ENCODE measurements around the gene CNTNAP2. TPM values are rescaled to one million over a fixed set of nuclear protein-coding genes. Genes with fewer than 3 reads are reported as not detected.

The CNTNAP2 gene
- total and polyA plus RNA-seq, 2 of the 13 experiments (the other 11 are each of a cell fraction or from before 2014, with no cell fraction given) = 0.40 to 0.42 TPM

DNA sequence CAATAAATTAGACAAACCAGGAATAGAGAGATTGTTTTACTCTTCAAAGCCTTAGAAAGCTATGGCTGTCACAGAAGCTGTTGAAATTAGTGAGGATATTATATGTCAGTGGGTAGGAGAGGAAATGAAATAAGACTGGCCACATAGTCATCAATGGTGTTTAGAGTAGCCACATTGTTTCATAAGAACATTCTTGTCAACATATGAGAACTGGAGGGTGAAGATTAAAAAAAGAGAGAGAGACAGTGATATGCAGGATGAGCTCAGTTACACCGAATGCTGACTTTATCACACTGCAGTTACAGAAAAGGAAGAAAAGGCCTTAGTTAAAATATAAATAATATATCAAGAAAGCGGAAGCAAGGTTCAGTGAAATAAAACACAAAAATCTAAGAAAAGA, 412.0 kb downstream of the CNTNAP2 start:
- BruUV-seq (replicated peaks) = no TSS peak
- peaks cover 70% of the 10 kb centered on the region for H3K9me3 ChIP-seq (ENCODE audit: low read length)
- WGBS (ENCODE audit: low lambda C conversion rate) = 20% methylated on average over 2 of the region's 2 CpGs
- H3K4me3 ChIP-seq (replicated peaks in 1 of 3; ENCODE audit: insufficient read depth in 1 of 3, low read depth in 2 of 3, low read length in 3 of 3) = no peak overlapping the region
- DNase-seq (ENCODE audit: low spot score) (no peak), ATAC-seq (no peak), FAIRE-seq (no peak)
- H3K79me2 ChIP-seq (ENCODE audit: insufficient read depth, low read length) = no peaks in the 10 kb centered on the region
- CTCF ChIA-PET (ENCODE audit: low intra/inter-chr PET ratio, low total read pairs) = no interaction called here
- TF ChIP-seq SMARCE1 (IDR thresholded peaks at IDR 0.05; ENCODE audit: borderline replicate concordance) = no peak
- no peak for TF ChIP-seq NFE2 (CRISPR knock-in tag; IDR thresholded peaks at IDR 0.05)
- no peak for TF ChIP-seq THYN1 (CRISPR knock-in tag; IDR thresholded peaks at IDR 0.05; ENCODE audit: borderline replicate concordance, low read depth)
- TF ChIP-seq HOXA7 (CRISPR knock-in tag; IDR thresholded peaks at IDR 0.05) = no peak
- TF ChIP-seq NR3C1 (CRISPR knock-in tag; IDR thresholded peaks at IDR 0.05) = no peak
- TF ChIP-seq, protein P1, sequence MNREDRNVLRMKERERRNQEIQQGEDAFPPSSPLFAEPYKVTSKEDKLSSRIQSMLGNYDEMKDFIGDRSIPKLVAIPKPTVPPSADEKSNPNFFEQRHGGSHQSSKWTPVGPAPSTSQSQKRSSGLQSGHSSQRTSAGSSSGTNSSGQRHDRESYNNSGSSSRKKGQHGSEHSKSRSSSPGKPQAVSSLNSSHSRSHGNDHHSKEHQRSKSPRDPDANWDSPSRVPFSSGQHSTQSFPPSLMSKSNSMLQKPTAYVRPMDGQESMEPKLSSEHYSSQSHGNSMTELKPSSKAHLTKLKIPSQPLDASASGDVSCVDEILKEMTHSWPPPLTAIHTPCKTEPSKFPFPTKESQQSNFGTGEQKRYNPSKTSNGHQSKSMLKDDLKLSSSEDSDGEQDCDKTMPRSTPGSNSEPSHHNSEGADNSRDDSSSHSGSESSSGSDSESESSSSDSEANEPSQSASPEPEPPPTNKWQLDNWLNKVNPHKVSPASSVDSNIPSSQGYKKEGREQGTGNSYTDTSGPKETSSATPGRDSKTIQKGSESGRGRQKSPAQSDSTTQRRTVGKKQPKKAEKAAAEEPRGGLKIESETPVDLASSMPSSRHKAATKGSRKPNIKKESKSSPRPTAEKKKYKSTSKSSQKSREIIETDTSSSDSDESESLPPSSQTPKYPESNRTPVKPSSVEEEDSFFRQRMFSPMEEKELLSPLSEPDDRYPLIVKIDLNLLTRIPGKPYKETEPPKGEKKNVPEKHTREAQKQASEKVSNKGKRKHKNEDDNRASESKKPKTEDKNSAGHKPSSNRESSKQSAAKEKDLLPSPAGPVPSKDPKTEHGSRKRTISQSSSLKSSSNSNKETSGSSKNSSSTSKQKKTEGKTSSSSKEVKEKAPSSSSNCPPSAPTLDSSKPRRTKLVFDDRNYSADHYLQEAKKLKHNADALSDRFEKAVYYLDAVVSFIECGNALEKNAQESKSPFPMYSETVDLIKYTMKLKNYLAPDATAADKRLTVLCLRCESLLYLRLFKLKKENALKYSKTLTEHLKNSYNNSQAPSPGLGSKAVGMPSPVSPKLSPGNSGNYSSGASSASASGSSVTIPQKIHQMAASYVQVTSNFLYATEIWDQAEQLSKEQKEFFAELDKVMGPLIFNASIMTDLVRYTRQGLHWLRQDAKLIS (CRISPR knock-in tag; IDR thresholded peaks at IDR 0.05) = no peak
- no peak for TF ChIP-seq ZNF253 (CRISPR knock-in tag; IDR thresholded peaks at IDR 0.05; ENCODE audit: borderline replicate concordance)
- TF ChIP-seq ZNF383 (CRISPR knock-in tag; IDR thresholded peaks at IDR 0.05; ENCODE audit: borderline replicate concordance) = no peak
- TF ChIP-seq, protein P2, sequence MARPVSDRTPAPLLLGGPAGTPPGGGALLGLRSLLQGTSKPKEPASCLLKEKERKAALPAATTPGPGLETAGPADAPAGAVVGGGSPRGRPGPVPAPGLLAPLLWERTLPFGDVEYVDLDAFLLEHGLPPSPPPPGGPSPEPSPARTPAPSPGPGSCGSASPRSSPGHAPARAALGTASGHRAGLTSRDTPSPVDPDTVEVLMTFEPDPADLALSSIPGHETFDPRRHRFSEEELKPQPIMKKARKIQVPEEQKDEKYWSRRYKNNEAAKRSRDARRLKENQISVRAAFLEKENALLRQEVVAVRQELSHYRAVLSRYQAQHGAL (CRISPR knock-in tag; IDR thresholded peaks at IDR 0.05; ENCODE audit: not compliant biosample characterization) = no peak
- TF ChIP-seq HCFC1 (IDR thresholded peaks at IDR 0.05; ENCODE audit: low read depth, low read length) = no peak
- TF ChIP-seq, protein P3, sequence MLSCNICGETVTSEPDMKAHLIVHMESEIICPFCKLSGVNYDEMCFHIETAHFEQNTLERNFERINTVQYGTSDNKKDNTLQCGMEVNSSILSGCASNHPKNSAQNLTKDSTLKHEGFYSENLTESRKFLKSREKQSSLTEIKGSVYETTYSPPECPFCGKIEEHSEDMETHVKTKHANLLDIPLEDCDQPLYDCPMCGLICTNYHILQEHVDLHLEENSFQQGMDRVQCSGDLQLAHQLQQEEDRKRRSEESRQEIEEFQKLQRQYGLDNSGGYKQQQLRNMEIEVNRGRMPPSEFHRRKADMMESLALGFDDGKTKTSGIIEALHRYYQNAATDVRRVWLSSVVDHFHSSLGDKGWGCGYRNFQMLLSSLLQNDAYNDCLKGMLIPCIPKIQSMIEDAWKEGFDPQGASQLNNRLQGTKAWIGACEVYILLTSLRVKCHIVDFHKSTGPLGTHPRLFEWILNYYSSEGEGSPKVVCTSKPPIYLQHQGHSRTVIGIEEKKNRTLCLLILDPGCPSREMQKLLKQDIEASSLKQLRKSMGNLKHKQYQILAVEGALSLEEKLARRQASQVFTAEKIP (CRISPR knock-in tag; IDR thresholded peaks at IDR 0.05; ENCODE audit: borderline replicate concordance) = no peak
- TF ChIP-seq ZBTB7B (CRISPR knock-in tag; IDR thresholded peaks at IDR 0.05) = no peak
- no peak for TF ChIP-seq IKZF4 (CRISPR knock-in tag; IDR thresholded peaks at IDR 0.05; ENCODE audit: borderline replicate concordance, low read depth, not compliant biosample characterization)
- no peak for TF ChIP-seq MLLT10 (CRISPR knock-in tag; IDR thresholded peaks at IDR 0.05)
- TF ChIP-seq MAF1 (CRISPR knock-in tag; IDR thresholded peaks at IDR 0.05; ENCODE audit: borderline replicate concordance) = no peak
- no peaks in the 10 kb centered on the region for H3K27me3 ChIP-seq (ENCODE audit: control insufficient read depth in 1 of 2, insufficient read depth in 2 of 2, low read length in 2 of 2)
- no peak overlapping the region for H3K4me2 ChIP-seq (ENCODE audit: low read depth, low read length)
- H4K20me1 ChIP-seq (ENCODE audit: insufficient read depth, low read length) = no peaks in the 10 kb centered on the region
- intact Hi-C loops (cut with micrococcal nuclease; ENCODE audit: unreplicated experiment) (no loop called here), in situ Hi-C loops (cut with HindIII; ENCODE audit: extremely low pct_ligation_motif_present, low pct_unique_long_range_greater_than_20kb) (no loop called here)
- no peak overlapping the region for H3K27ac ChIP-seq (ENCODE audit: extremely low read length, insufficient read depth, low read length)
- no peak overlapping the region for H2AFZ ChIP-seq (ENCODE audit: low read length)
- POLR2A ChIA-PET = no interaction called here
- H3K36me3 ChIP-seq (replicated peaks in 1 of 2; ENCODE audit: control insufficient read depth in 1 of 2, insufficient read depth in 2 of 2, low read length in 2 of 2) = no peaks in the 10 kb centered on the region
- H3K9ac ChIP-seq (ENCODE audit: insufficient read depth, low read depth, low read length) = no peak overlapping the region
- no peaks in the 10 kb centered on the region for H3K4me1 ChIP-seq (ENCODE audit: insufficient read depth, low read length)
